ENCODE measurements around the gene ULK4.

- TF ChIP-seq CTCF (IDR thresholded peaks at IDR 0.05), result no peak
- TF ChIP-seq POLR2A (IDR thresholded peaks at IDR 0.05), result no peak
Observed at GRCh38 chr3:41522612-41523011, 439.3 kb downstream of the ULK4 start.

All from lower leg skin (tissue), 3 donors.